ENCODE results near the gene TUBB4B. TPM values are rescaled to one million over a fixed set of nuclear protein-coding genes. Genes with fewer than 3 reads are reported as not detected.

TUBB4B gene
- total RNA-seq, 1 donor from 2014 or later, result 298 TPM

- DNase-seq (ENCODE audit: low spot score), result no peak
Measured at GRCh38 chr9:137224830-137225694, 16.0 kb upstream of the TUBB4B start, which contains the start of gene CYSRT1. CYSRT1 (plus strand) TSS chr9:137225174; CDS start chr9:137225622, 448 bp downstream.

- DNase-seq (ENCODE audit: low spot score), result no peak
Measured at GRCh38 chr9:137225699-137226331, 15.3 kb upstream of the TUBB4B start.

DNA sequence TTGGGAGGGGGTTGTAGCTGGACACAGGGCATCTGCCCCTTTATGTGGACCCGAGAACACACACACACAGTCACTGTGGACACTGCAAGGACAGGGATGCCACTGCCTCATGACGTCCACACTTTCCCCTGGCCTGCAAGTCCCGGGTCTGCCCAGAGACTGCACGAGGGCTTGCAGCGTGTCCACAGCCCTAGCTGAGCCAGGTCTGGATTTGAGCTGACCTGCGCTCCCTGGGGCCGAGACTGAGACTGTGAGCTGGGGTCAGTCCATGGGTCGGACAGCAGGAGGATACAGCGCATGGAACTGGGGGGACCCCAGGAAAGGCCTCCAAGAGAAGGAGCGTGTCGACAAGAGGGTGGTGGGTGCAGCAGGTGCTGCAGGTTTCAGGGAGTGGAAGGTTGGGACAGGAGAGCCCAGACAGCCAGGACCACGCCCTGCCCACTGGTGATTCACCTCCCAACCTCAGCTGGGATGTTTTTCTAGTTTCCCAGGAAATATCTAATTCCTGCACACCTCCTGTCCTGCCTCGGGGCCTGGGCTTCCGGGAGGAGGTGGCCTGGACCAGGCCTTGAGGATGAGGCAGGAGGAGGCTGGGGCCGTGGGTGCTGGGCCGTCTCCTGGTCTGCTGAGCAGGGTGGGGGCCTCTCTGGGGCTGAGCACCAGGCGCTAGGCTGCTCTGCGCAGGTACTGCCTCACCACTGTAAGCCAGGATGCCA, 14.6 kb upstream of the TUBB4B start:
- DNase-seq (ENCODE audit: low spot score), result no peak

GRCh38 chr9:137227054-137227852, 13.8 kb upstream of the TUBB4B start, which contains the start of gene RNF224:
RNF224 (plus strand) TSS chr9:137227502; CDS start chr9:137228336, 834 bp downstream.
- DNase-seq (ENCODE audit: low spot score), result no peak

DNA sequence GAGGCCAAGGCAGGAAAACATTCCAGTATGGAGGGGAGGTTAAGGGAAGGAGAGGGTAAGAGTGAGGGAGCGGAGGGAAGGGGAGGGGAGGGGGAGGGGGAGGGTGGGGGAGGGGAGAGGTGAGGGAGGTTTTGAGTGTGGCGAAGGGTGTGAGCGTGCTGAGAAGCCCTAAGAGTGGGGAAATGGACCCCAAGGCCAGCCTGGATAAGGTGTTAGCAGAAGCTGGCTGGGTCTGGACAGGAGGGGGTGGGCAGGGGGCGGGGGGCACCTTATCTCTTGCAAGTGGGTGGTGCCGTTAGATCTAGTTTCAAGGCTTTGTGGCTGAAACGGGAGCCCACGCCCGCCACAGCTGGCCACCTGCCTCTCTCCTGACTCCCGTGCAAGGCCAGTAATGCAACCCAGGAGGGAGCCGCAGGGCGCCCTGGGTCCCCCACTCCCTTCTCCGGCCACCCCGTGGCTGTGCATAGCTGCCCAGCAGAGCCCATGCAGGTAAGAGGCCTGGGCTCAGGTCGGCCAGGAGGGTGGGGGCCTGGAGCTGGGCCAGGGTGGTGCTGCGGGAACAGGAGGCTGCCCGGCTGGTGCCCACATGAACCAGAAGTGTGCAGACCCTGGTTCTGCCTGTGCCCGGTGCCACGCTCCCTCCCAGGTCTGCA, 13.1 kb upstream of the TUBB4B start:
- no peak for DNase-seq (ENCODE audit: low spot score)

DNA sequence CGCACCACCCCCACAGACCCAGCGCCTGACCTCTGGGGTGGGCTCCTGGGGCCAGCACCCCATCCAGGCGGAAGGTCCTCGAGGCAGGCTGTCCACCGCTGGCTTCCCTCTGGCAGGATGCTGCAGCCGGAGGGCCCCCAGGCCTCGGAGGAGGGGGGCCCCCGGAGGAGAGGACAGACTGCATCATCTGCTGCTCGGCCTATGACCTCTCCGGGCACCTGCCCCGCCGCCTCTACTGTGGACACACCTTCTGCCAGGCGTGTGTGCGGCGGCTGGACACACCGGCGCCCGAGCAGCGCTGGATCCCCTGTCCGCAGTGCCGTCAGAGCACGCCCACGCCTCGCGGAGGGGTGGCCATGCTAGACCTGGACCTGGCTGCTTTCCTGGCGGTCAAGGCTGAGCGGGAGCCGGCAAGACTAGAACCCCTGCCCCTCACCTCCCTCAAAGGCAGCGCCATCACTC, 12.6 kb upstream of the TUBB4B start:
- no peak for DNase-seq (ENCODE audit: low spot score)

DNA sequence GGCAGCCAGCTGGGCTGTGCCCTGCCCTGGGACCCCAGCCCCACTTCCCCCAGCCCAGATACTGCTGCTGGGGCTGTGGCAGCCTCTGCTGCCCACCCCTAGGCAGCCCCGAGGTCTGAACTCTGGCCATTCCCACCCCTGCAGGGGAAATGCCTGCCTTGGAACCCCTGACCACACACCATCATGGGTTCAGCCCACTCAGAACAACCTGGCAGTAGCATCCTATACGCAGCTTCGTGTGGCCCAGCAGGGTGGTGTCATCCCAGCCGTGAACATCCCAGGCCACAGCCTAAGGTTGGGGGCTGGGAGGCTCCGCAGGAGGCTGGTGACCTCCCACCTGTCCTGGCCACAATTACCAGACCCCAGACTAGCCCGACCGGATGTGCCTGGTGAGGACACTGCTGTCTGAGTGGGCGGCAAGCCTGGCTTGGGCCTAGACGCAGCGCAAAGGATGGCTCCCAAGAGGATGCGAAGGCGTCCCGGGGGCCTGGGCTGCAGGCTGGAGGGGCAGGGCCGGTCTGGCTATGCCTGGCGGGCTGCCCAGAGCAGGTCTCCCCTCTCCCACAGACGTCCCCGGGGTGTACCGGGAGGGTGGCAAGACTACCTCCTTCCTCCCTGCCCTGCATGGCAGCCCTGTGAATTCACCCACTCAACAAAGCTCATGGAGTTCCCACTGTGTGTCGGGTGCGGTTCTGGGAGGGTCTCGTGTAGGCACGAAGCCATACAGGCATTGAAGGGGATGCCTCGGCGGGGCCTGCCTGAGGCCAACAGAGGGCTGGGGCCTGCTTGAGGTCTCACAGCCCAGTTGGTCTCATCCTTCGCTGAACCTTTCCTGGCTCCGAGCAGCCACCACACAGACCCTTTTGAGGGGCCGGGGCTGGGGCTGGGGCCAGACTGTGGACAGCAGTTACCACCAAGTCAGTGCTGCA, 11.9 kb upstream of the TUBB4B start:
- DNase-seq (ENCODE audit: low spot score), result no peak

DNA sequence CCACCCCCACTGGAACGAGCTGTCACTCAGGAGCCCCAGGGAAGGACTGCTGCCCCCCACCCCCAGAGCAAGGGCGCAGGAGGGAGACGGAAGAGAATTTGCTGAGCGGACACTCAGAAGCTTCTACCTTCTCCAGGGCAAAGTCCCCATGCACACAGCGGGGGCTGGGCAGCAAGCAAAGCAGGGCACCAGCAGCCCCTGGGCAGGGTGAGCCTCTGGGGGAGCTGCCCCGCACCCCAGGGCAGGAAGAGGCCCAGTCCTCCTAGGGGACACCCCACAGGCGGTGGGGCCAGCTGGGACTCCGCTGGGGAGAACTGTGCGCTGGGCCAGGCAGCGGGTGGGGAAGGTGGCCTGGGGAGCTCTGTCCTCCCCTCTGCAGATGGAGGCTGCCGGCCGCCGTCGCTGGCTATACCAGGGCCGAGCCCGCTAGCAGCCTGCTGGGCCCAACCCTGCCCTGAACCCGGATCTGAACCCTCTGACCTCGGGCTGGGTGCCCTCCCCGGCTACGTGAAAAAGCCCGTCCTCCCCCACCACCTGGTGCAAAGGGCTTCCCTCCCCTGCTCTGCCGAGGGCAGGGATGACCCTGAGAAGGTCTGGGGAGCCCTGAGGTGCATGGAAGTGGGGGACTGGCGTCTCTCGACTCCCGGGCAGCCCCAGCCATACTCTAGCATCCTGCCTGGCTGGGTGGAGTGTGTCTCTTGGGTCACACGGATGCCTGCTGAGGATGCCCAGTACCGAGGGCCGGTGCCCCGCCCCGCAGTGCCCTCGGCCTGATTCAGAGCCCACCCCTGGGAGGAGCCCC, 11.0 kb upstream of the TUBB4B start:
- no peak for DNase-seq (ENCODE audit: low spot score)

DNA sequence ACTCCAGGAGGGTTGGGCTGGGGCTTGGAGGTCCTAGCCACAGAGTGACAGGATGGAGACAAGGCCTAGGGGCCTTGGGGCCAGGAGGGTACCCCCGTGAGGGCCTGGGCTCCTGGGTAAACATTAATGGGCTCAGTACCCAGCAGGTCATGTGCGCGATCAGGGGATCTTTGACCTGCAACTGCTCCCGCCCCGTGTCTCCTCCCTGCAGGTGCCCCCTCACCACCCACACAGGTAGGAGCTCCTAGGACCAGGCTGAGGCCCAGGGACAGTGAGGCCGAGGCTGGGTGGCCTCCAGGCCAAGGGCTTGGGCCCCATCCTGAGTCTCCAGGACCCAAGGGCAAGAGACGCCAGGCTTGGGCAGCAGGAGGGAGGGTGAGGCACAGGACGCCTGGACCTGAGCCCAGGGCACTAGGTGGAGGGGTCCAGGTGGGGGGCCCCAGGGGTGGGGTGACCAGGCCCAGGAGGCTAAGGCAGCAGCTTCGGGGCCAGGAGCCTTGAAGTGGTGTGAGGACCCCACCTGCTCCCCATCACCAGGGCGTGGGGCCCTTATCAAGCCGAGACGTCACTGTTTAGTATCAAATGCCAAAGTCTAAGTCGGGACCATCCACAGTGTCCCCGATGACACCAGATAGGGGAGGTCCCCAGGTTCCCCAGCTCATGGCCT, 10.2 kb upstream of the TUBB4B start, which contains the start of gene SLC34A3:
TSS of gene SLC34A3 (plus strand) at position 197 of the 667 bp plus-strand sequence. CDS start 802 bp downstream, outside the sequence.
- DNase-seq (ENCODE audit: low spot score), result no peak

DNA sequence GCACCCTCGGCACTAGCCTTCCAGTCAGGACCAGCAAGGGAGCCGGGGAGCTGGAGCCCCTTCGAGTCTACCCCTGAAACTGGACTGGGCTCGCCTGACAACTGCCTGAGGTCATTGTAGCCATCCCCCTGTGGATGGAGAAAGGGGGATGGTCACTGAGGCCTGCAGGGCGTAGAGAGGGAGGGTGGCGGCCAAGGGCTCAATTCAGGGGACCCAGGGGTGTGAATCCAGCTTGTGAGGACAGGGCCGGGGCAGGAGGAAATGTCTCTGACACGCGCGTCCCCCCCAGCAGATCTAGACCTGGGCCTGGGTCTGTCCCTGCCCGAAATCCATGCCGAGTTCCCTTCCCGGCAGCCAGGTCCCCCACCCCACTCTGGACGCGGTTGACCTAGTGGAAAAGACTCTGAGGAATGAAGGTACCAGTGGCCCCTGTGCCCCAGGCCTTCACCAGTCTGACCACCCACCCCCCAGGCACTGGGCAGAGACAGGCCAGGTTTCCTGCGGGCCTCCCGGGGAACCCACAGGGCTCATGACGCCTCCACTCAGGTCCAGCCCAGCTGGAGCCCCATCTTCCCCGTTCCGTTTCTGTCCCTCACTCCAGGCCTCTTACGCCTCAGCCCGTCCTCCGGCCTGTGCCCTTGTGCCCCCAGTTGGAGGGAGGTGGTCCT, 9.6 kb upstream of the TUBB4B start:
- DNase-seq (ENCODE audit: low spot score), result no peak

GRCh38 chr9:137232101-137232500, 9.0 kb upstream of the TUBB4B start:
- no peak for DNase-seq (ENCODE audit: low spot score)

- no peak for DNase-seq (ENCODE audit: low spot score)
Measured at GRCh38 chr9:137232510-137232909, 8.6 kb upstream of the TUBB4B start.

GRCh38 chr9:137233143-137233980, 7.7 kb upstream of the TUBB4B start:
- no peak for DNase-seq (ENCODE audit: low spot score)

- no peak for DNase-seq (ENCODE audit: low spot score)
Measured at GRCh38 chr9:137234055-137234697, 6.9 kb upstream of the TUBB4B start.

DNA sequence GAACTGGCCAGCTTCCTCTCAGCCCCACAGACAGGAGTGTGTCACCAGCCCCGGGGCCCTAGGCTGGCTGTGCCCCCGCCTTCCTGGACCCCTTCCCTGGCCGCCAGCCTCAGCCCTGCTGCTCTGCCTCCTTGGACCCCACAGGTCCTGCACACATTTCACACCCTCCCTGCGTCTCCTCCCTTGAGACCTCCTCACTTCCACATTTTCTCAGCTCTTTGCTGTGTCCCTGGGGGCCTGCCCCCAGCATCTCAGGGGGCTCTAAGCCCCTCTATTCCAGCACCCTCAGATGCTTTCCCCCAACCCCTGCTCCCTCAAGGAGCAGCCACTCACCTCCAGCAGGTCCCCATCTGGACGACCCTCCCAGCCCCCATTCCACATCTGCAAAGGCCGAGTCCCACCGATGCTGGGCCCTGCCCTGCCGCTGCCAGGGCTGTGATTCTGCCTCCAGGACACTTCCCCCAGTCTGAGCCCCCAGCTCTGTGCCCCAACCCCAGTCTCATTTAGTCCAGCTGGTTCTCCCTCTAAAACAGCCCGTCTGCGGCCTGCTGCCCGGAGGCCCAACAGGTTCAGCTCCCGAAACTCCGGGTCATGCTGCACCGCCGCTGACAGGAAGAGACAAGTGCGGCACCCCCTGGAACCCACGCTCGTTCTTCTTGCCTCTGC, 6.2 kb upstream of the TUBB4B start:
- no peak for DNase-seq (ENCODE audit: low spot score)

All from mesenteric fat pad (tissue), 1 donor.